C4-2B (cell line): ENCODE data around the gene PCIF1.

Experiments used
- ZFX ChIP-seq: fragments of 450-650 bp; IDR thresholded peaks from 2 replicates; pipeline ENCODE4 v1.6.1; 2017
- TF ChIP-seq, protein P1 (sequence below): fragments of 450-650 bp; conservative IDR thresholded peaks from 2 replicates; pipeline ENCODE4 v1.5.1; 2017; ENCODE audit warnings: mild to moderate bottlenecking

GRCh38 chr20:45892828-45893500 lies 41.5 kb upstream of the PCIF1 start:
- TF ChIP-seq, protein P1, sequence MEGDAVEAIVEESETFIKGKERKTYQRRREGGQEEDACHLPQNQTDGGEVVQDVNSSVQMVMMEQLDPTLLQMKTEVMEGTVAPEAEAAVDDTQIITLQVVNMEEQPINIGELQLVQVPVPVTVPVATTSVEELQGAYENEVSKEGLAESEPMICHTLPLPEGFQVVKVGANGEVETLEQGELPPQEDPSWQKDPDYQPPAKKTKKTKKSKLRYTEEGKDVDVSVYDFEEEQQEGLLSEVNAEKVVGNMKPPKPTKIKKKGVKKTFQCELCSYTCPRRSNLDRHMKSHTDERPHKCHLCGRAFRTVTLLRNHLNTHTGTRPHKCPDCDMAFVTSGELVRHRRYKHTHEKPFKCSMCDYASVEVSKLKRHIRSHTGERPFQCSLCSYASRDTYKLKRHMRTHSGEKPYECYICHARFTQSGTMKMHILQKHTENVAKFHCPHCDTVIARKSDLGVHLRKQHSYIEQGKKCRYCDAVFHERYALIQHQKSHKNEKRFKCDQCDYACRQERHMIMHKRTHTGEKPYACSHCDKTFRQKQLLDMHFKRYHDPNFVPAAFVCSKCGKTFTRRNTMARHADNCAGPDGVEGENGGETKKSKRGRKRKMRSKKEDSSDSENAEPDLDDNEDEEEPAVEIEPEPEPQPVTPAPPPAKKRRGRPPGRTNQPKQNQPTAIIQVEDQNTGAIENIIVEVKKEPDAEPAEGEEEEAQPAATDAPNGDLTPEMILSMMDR: no peak
- no peak for TF ChIP-seq ZFX
